HG02610 (cell line): ENCODE data around the gene ARPC5.
A peak's percentile ranks its signal among the peaks of the same experiment; 100 is the strongest.
"Not testable (repeated sequence)": the region's sequence is repeated elsewhere in the genome, so short reads cannot be mapped to it uniquely, and the experiment has no call there.

Experiments used
- ATAC-seq: cut with Tn5 transposase; IDR thresholded peaks from one replicate; pipeline ENCODE4 v1.9.1; 2021; ENCODE audit warnings: mild to moderate bottlenecking, moderate library complexity; ENCODE audit not compliant: unreplicated experiment

The ARPC5 gene

GRCh38 chr1:183612975-183613374 is 22.6 kb downstream of the ARPC5 start:
- ATAC-seq = not testable (repeated sequence)

GRCh38 chr1:183612407-183612806 is 23.2 kb downstream of the ARPC5 start:
- no peak for ATAC-seq

GRCh38 chr1:183611021-183611420 is 24.6 kb downstream of the ARPC5 start:
- ATAC-seq = no peak

- no peak for ATAC-seq
Measured at GRCh38 chr1:183609759-183610452, 25.7 kb downstream of the ARPC5 start.

GRCh38 chr1:183609313-183609712 is 26.3 kb downstream of the ARPC5 start:
- ATAC-seq = peak; percentile 56

GRCh38 chr1:183607322-183607980 is 28.1 kb downstream of the ARPC5 start:
- ATAC-seq = no peak

- no peak for ATAC-seq
Measured at GRCh38 chr1:183605904-183606303, 29.7 kb downstream of the ARPC5 start.

GRCh38 chr1:183604815-183605214 is 30.8 kb downstream of the ARPC5 start:
- peak; percentile 17 for ATAC-seq

GRCh38 chr1:183604038-183604808 is 31.4 kb downstream of the ARPC5 start:
- ATAC-seq = peak; percentile 53

- ATAC-seq = no peak
Measured at GRCh38 chr1:183602510-183602909, 33.1 kb downstream of the ARPC5 start.

GRCh38 chr1:183600634-183601033 is 34.9 kb downstream of the ARPC5 start:
- no peak for ATAC-seq

- ATAC-seq = no peak
Measured at GRCh38 chr1:183600136-183600535, 35.4 kb downstream of the ARPC5 start.

GRCh38 chr1:183598386-183598785 is 37.2 kb downstream of the ARPC5 start:
- ATAC-seq = peak; percentile 75

GRCh38 chr1:183597656-183598347 is 37.8 kb downstream of the ARPC5 start:
- ATAC-seq = no peak

- ATAC-seq = no peak
Measured at GRCh38 chr1:183596500-183596899, 39.1 kb downstream of the ARPC5 start.

GRCh38 chr1:183595537-183595936 is 40.0 kb downstream of the ARPC5 start:
- ATAC-seq = no peak

- peak; percentile 56 for ATAC-seq
Measured at GRCh38 chr1:183593356-183593755, 42.2 kb downstream of the ARPC5 start.

GRCh38 chr1:183592733-183593132 is 42.9 kb downstream of the ARPC5 start:
- ATAC-seq = no peak

- peak; percentile 82 for ATAC-seq
Measured at GRCh38 chr1:183590244-183591191, 45.1 kb downstream of the ARPC5 start, which contains the start of gene NCF2. Gene NCF2, minus strand, starts transcription at chr1:183590459. Its CDS starts 130 bp downstream, at chr1:183590329.

- ATAC-seq = no peak
Measured at GRCh38 chr1:183589874-183590243, 45.7 kb downstream of the ARPC5 start.
